NCI-H345 treated with DMSO at 0.1 percent for 48 hours (cell line): ENCODE data around the gene TBKBP1.
"Not testable (repeated sequence)": the region's sequence is repeated elsewhere in the genome, so short reads cannot be mapped to it uniquely, and the experiment has no call there.

Source experiments
- DNase-seq: peaks from one replicate; lab custom pipeline; 2025; ENCODE audit not compliant: unreplicated experiment; lab: John Stamatoyannopoulos, UW

TBKBP1 gene

DNA sequence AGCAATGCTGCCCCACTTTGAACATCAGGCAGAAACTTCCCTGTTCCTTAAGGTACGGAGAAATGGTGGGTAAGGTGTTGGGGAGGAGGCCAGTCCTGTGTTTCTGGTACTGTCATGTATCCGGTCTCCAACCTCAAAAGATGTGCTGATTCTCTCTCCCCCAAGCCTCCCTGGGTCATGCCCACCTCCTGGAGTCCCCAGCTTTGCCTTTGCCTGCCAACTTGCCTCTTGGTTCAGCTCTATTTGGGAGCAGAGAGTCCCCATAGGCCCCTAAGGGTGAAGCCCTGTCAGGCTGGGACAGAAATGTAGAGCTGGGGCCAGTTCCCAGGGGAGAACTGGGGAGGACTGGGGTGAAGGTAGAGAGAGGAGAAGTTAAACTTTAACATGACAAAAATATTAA, 37.4 kb downstream of the TBKBP1 start:
- DNase-seq: no peak

GRCh38 chr17:47732399-47733046, 38.6 kb downstream of the TBKBP1 start:
- no peak for DNase-seq

DNA sequence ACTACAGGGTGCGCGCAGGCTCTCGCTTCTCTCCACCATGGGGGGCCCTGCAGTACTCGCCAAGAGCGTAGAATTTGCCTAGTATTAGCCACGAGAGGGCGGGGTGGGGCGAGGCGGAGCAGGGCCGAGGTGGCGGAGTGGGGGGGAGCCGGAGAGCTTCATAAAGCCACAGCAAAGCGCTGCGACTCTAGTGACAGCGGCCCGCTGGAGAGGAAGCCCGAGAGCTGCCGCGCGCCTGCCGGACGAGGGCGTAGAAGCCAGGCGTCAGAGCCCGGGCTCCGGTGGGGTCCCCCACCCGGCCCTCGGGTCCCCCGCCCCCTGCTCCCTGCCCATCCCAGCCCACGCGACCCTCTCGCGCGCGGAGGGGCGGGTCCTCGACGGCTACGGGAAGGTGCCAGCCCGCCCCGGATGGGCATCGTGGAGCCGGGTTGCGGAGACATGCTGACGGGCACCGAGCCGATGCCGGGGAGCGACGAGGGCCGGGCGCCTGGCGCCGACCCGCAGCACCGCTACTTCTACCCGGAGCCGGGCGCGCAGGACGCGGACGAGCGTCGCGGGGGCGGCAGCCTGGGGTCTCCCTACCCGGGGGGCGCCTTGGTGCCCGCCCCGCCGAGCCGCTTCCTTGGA, 39.2 kb downstream of the TBKBP1 start, which contains the start of gene TBX21:
Gene TBX21 (plus strand): TSS at position 190 of the 627 bp plus-strand sequence. CDS start 219 bp downstream, at position 409.
- DNase-seq: peak; percentile 24

DNA sequence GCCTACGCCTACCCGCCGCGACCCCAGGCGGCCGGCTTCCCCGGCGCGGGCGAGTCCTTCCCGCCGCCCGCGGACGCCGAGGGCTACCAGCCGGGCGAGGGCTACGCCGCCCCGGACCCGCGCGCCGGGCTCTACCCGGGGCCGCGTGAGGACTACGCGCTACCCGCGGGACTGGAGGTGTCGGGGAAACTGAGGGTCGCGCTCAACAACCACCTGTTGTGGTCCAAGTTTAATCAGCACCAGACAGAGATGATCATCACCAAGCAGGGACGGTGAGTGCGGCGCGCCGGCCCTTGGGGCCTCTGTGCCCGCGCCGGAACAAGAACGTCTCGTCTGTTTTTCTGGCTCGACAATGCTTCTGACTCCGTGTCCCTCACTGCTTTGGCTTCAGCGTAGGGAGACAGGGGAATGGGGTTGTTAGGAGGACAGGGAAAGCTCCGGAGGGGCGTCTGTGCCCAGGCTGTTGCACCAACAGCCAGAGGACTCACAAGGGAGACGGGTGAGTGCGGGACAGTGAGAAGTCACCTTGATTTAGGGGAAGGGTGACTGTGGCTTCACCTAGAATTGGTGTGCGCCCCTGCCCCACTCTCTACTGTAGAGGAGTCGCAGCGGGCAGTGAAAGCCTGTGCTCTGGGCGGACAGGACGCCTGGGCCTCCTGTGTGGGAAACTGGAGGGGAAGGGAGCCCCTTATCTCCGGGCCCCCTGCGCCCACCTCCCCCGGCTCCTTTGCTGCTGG, 39.9 kb downstream of the TBKBP1 start:
- no peak for DNase-seq

GRCh38 chr17:47735139-47735464, 41.1 kb downstream of the TBKBP1 start:
- DNase-seq: no peak

- DNase-seq: no peak
These were observed 41.6 kb downstream of the TBKBP1 start for GRCh38 chr17:47735536-47736011.

DNA sequence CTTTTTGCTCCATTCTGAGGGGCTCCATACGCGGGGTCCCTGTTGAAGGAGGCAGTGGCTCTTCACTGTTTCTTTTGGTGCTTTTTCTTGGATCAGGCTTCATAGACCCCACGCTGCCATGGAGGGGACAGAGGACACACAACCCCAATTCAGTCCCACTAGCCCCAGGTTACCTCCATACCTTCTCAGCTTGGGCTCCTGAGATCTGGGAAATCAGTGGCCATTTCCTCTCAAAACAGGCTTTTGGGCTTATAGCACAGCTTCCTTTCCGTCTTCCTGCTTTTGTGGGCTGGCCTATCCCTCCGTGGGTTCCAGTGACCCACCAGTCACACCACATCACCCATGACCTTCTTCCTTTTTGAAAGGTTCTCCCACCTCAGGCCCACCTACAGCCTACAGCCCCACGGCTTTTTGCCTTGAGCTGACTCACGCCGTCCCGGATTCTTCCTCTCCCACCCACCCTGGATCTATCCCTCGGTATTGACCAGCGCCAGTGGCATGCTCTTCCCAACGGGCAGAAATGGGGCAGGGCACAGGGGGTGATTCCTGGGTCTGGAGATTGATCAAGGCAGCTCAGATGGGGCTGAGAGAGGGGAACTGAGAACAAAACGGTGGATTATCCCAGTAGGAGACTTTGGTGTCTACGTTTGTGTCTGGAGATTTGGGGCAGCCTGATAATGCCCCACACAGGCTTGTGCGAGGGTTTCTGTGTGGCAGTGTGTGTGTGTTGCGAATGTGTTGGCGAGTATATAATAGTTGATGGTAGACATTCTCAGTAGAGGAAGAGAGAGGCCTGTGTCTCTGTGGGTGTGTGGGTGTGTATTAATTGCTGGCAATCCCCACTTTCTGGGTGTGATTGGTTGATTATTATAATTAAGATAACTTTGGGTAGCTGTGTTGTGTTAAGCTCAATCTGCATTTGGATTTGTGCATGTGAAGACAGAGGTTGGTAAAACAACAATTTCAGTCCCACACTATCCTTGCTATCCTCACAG, 42.8 kb downstream of the TBKBP1 start:
- no peak for DNase-seq

- no peak for DNase-seq
These were observed 44.2 kb downstream of the TBKBP1 start for GRCh38 chr17:47738178-47738577.

DNA sequence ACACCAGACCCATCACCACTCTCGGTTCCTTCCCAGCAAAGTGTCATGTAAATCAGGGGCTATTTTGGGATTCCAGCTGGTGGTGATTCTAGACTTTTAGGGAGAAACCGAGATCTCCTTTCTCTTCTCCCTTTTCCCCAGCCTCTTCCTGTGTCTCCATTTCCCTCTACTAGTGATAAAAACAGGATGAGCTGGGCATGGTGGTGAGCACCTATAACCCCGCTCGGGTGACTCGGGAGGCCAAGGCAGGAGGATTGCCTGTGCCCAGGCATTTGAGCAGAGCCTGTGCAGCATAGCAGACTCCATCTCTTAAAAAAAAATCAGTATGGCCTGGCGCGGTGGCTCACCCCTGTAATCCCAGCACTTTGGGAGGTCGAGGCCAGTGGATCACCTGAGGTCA, 45.2 kb downstream of the TBKBP1 start:
- DNase-seq: no peak

- not testable (repeated sequence) for DNase-seq
These were observed 46.0 kb downstream of the TBKBP1 start for GRCh38 chr17:47739945-47740344.

- DNase-seq: no peak
These were observed 47.3 kb downstream of the TBKBP1 start for GRCh38 chr17:47741109-47741792.

DNA sequence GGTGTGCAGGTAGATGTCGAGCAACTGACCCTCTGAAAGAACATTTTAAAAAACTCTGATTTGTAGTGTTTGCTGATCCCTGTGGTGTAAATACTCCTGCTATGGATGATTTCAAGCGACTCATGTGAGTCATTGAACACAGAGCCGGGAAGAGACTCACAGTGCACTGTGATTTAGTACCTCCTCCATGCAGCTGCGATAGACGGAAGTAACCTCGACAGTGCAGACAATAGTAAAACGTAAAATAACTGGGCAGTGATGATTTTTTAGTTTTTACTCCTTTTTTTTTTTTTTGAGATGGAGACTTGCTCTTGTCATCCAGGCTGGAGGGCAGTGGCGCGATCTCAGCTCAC, 47.8 kb downstream of the TBKBP1 start:
- DNase-seq: no peak

DNA sequence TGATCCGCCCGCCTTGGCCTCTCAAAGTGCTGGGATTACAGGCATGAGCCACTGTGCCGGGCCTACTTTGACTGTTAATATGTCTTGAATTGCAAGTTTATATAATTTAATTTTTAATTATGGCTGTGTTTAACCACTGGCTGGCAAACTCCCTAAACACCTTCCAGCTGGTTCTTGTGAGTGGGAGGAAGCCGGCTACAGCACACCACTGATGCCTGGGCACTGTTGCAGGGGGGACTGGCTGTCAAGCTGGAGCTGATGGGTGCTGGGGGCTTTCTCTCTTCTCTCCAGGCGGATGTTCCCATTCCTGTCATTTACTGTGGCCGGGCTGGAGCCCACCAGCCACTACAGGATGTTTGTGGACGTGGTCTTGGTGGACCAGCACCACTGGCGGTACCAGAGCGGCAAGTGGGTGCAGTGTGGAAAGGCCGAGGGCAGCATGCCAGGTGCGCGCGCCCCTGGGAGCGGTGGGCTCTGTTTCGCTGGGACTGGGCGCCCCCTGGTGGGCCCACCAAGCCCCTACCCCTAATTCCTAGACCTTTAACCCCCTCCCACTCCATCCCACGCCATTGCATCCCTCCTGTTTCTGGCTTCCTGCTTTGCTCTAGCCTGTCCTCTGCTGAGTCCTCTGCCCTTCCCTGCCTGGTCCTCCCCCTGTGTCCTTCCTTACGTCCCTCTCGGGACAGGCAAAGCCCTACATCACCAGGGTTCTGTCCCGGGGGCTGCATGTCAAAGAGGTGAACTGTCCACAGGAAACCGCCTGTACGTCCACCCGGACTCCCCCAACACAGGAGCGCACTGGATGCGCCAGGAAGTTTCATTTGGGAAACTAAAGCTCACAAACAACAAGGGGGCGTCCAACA, 48.6 kb downstream of the TBKBP1 start:
- no peak for DNase-seq

DNA sequence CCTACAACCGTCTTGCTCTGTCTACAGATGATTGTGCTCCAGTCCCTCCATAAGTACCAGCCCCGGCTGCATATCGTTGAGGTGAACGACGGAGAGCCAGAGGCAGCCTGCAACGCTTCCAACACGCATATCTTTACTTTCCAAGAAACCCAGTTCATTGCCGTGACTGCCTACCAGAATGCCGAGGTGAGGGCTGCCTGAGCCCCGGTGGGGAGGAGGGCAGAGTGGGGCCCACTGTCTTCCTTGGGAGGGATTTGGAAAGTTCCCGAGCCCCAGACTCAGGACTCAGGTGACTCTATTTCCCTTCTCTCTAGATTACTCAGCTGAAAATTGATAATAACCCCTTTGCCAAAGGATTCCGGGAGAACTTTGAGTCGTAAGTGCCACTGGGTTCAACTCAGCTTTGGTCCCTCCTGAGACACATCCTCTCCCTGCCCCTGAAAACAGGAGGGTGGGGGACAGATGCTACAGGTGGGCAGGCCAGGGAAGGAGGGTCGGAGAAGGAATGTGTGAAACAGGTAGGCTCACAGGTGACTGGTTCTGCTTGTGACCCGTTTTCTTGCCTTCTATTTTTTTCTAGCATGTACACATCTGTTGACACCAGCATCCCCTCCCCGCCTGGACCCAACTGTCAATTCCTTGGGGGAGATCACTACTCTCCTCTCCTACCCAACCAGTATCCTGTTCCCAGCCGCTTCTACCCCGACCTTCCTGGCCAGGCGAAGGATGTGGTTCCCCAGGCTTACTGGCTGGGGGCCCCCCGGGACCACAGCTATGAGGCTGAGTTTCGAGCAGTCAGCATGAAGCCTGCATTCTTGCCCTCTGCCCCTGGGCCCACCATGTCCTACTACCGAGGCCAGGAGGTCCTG, 50.4 kb downstream of the TBKBP1 start:
- DNase-seq: no peak

DNA sequence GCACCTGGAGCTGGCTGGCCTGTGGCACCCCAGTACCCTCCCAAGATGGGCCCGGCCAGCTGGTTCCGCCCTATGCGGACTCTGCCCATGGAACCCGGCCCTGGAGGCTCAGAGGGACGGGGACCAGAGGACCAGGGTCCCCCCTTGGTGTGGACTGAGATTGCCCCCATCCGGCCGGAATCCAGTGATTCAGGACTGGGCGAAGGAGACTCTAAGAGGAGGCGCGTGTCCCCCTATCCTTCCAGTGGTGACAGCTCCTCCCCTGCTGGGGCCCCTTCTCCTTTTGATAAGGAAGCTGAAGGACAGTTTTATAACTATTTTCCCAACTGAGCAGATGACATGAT, 51.0 kb downstream of the TBKBP1 start:
- no peak for DNase-seq

DNA sequence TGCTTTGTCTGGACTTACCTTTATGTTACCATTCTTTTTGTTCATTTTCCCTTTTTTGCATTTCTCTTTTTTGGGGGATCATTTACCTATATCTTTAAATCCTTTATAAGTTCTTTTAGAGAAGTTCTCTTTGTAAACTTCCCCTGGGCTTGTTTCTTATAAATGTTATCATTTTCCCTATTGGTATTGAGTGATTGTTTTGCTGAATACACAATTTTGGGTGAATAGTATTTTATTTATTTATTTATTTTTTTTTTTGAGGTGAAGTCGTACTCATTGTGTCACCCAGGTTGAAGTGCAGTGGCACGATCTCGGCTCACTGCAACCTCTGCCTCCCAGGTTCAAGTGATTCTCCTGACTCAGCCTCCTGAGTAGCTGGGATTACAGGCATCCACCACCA, 57.5 kb downstream of the TBKBP1 start:
- no peak for DNase-seq

DNA sequence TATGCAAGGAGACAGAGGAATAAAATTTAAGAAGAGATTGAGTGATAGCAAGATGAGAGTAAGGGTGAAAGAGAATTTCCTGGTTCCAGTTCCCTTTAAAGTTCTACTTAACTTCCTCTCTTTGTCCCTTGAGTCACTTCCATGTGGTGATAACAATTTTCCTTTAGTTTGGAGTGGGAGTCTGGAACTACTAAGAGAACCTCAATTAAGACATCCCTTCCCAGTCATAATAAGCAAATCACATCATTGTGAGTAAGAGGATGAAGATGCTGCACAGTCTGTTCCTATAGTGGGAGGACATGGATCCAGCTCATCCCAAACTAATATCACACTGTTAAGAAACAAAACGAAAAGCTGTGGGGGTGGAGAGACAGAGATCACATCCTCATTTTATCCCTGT, 63.4 kb downstream of the TBKBP1 start:
- no peak for DNase-seq

- no peak for DNase-seq
These were observed 66.6 kb downstream of the TBKBP1 start for GRCh38 chr17:47760409-47761140.
